NCI-H1436 (cell line): Measurements from ENCODE around the gene FHOD1.

Experiments
- DNase-seq: peaks from one replicate; lab custom pipeline; 2025; lab: John Stamatoyannopoulos, UW

The FHOD1 gene

DNA sequence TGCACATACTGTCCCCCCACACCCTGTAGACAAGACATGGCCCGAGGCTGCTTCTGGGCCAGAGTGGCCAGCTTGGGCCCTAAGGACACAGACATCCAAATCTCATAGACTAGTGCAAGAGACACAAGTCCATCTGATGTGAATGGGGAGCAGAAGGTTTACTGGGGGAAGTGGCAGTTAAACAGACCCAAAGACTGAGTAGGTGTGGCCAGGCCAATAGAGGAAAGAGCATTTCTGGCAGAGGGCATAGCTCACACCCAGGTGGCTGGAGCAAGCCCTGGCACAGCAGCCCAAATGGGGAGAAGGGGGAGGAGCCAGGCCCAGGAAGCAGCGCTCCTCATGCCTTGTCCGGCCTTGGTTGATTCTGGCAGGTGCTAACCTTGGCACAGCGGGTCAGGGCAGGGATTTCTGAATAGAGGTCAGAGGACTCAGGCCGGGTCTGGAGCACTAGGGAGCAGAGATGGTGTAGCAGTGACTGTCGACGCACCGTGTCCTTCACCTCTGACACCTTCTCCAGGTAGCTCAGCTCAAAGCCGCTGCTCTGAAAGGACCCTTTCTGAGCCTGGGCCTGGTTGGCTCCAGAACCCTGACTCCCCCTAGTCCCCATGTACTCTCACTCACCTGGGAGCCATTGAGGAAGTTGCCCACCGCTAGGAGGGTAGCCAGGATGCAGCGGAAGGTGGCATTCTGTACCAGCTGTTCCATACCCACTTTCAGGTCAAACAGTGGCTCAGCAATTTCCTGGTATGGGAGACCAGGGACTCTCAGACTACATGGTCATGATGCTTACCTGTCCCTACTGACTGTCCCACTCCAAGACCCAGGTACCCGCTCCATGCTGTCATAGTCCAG, 16.2 kb downstream of the FHOD1 start:
- no peak for DNase-seq

DNA sequence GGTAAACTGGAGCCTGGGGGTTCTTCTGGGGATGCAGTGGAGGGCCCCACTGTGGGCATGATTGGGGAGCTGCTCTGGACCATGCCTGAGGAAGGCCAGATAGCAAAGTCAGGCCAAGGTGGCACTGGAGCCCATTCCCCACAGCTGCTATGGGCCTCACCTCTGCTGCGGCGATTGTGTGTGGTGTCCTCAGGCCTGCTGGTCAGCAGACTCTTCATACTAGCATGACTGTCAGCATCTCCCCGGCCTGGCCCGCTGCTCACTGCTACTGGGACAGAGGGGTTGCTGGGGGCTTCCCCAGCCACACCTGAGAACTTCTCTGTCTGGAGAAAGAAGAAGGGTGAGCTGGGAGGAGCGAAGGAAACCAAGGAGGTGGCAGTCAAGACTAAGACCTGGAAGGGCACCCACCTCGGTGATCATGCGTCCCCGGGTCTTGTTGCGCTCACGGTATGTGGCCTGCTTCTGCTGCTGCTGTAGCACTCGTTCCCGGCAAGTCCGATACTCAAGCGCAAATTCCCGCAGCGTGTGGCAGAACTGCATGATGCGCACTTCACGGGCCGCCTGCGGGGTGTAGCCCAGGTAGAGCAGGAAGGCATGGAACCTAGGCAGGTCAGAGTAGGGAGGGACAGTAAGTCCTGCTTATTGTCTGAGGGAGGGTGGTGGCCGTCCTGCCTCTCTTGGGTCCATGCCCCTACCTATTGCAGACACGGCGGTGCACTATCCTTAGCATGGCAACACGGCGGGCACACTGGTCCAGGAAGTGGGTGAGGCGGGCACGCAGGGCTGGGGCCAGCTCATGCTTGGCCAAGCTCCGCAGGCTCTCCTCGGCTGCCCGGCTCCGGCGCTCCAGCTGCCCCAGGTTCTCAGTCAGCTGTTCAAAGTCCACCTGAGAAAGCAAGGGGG, 17.1 kb downstream of the FHOD1 start:
- DNase-seq, result no peak

DNA sequence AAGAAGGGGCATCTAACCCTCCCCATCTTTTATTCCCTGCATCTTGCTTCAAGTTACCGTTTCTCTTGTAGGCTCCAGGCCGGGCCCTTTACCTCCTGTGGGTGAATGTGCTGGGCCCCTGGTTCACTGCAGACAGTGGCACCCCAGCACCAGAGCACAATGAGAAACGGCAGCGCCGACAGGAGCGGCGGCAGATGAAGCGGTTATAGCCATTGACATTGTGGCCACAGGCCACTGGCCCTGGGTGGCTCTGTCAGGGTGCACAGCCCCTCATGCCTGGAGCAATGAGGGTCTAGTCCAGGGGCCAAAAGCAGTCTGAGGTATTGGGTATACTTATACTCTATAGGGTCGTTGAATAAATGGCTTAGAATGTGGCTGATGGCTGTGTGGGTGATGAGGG, 18.4 kb downstream of the FHOD1 start:
- no peak for DNase-seq

DNA sequence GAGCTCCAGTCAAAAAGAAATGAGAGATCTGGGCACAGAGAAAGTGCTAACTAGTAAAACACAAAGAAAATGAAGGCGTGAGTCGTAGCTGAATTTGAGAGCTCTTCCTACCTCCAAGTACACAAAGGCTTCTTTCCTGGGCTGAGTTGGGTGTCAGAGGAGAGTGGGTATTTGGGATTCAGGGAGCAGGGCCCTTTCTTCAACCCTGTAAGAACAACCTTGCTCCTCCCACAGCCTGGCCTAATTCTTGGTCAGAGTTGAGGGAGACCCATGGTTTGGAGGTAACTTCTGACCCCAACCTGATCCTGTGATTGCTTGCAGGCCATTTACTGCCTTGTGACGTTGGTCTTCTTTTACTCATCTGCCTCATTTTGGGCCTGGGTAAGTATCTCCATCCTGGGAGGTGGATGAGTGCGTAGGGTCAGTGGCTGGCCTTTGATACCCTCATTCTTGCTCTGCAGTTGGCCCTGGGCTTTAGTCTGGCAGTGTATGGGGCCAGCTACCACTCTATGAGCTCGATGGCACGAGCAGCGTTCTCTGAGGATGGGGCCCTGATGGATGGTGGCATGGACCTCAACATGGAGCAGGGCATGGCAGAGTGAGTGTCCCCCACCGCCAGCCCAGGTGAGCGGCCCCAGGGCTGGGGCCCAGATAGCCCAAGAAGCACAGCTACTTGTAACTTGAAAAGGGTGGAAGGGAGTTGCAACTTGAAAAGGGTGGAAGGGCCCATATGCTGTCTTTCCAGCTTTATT, 19.1 kb downstream of the FHOD1 start:
- DNase-seq, result no peak

DNA sequence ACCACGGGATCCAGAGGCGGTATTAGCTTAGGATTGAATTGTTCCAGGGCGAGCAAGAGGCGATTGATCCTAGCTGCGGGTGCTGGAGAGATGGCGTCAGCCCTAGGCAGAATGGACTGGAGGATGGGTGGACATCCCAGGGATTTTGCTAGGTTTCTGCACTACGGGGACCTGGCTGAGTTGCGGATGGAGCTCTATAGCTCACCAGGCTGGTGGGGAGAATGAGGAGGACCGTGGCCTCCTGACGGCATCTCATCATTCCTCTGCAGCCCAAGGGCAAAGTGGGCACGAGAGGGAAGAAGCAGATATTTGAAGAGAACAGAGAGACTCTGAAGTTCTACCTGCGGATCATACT, 19.7 kb downstream of the FHOD1 start:
- no peak for DNase-seq

DNA sequence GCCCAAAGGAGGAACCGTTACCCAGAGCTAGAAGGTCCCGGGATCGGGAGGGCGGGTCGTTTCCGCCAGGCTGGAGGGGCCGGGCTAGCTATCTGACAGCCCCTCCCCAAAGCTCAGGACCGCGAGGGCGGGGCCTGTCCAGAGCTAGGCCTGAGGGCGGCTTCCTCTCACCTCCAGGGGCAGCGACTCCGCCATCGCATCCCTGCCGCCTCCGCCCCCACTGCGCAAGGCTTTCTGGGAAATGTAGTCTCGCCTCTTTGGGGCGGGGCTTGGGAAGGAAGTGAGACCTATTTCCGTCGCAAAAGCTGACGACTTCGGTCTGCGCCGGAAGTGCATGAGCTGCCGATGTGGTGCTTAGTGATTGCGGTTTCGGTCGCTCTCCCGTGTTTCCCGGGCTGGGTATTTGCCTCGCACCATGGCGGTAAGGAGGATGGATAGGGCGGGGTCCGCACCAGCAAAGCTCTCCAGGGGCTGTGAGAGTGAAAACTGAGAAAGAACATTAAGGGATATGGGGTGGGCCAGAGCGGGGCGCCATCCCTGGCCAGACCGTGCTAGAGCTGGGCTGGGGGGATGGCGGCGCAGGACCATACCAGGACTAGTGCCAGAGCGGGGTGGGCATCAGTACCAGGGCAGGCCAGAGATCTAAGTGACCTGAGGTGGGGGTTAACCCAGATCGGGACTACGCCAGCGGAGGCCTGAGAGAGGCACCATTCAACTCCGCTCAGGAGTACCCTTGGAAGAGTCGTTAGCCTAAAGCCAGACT, 20.3 kb downstream of the FHOD1 start, which contains the start of gene TMEM208:
Gene TMEM208 (plus strand): TSS at position 327 of the 763 bp plus-strand sequence. CDS start 89 bp downstream, at position 416.
- DNase-seq, result peak; percentile 97

DNA sequence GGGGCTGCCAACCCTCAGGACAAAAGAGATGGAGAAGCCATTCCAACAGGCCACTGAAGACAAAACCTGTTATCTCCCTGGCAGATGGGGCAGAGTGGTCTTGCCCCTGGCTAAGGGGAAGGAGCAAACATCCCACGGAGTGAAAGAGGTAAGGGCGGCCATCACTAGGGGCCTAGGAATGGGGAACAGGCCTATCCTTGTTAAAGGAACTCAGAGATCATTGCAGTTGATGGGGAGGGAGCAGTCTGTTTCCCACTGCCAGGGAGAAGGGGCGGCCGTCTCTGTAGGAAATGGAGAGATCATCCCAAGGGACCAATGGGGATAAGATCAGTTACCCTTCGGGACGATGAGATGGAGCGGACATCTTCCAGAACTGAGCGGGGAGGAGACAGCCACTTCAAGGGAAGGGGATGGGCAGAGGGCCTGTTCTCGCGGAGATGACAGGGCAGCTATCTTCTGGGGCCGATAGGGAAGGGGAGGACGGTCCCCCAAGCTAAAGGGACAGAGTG, 20.9 kb downstream of the FHOD1 start:
- DNase-seq, result no peak

DNA sequence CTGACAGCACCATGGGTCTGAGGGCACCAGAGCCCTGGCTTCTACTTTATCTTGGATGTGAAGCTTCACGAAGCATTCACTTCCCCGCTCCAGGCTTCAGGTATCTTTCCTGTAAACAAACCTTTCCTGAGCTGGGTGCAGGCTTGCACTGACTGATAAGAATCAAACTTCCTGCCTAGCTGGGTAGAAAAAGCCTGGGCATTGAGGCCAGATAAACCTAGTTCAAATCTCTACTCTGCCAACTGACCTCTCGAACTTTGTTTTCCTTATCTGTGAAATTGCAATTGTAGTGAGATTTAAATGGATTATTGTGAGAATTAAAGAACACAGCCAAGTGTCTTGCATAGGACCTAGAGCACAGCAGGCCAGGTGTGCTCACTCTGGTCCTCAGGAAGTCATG, 23.3 kb downstream of the FHOD1 start:
- DNase-seq, result no peak

DNA sequence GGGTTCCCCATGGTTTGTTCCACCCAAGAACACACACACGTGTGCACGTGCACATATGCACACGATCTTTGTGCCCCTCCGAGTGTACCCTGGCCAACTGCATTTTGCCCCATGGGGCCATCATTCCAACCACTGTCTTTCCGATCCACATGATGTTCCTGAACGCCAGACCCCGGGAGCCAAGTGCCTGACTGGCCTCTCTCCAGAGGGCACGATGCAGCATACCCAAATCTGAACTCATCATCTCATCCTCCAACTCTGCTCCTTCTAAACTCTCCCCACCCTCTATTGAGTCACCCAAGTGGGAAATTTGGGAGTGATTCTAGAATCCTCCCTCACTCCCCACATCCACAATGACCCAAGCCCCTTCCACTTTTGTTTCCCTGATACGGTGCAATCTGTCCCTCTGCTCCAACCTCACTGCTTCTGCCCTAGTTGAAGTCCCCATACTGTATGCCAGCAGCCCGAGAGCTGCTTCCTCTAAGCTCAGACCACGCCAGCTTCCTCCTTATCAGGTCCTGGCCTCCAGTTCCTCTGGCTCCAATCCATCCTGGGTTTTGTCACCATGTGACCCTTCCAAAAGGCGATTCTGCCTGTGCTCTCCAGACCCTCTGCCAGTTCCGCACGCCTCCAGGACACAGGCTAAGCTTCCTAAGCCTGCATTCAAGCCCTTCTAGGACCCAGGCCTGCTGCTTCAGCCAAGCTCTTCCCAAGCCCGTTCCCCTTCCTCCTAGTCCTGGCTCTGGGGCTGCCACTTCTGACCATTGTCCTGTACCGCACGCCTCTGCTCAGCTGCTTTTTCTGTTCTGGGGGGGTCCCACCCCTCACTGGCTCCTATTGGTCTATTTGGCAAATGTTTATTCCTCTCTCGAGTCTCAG, 30.4 kb downstream of the FHOD1 start:
- DNase-seq, result no peak

DNA sequence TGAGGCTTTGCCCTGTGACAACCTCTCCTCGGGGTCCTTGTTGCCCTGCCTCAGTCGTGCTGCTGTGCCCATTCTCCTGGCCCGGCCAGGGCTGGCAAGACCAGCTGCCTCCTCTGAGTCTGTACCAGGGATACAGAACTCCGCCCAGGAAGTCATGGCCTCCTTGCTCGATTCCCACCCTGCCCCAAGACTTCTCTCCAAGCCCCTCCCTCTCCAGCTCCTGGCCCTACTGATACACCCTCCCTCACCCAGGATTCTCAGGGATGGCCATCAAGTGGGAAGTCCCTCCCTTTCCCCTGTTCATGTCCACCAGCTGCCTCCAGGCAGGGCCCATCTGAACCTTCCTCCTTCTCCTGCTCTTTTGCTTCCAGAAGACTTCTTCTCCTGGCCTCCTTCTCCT, 31.6 kb downstream of the FHOD1 start:
- no peak for DNase-seq

DNA sequence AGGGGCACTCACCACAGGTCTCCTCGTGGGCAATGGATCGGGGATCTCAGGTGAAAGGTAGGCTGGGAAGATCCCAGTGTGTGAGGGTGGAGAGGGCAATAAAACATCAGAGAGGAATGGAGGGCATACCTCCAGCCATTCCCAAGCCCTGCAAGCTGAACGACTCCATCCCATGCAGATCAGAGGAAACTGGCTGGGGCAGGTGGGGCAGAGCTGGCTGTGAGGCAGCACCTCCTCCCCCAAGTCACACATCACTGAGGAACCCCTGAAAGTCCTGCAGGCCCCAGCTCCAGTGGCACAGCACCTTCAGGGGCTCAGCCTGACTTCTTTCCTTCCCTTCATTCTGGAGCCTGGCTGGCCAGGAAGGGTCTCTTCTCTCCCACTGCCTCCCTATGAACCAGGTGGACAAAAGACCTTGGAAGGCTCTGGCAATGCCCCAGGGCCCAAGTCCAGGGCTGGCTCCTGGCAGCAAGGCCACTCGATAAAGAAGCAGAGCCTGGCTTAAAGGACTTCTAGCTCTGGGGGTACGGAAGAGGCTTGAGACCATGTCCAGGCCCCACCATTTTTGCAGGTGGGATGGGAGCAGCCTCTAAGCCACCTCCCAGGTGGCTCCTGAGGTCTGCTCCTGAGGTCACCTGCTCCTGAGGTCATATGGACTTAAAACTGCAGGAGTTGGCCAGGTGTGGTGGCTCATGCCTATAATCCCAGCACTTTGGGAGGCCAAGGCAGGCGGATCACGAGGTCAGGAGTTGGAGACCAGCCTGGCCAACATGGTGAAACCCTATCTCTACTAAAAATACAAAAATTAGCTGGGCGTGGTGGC, 33.9 kb downstream of the FHOD1 start:
- DNase-seq, result no peak

DNA sequence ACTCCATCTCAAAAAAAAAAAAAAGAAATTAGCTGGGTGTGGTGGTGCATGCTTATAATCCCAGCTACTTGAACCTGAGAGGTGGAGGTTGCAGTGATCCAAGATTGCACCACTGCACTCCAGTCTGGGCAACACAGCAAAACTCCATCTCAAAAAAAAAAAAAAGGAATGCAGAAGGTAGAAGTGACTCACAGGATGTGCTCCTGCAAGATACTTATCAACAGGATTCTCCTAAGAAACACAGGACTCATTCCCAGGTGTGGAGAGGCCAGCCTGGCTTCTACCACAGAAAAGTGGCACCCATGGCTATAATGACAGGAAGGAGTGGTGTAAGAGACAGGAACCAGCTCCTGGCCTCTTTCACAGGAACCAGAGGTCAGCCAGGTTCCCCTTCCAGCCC, 34.5 kb downstream of the FHOD1 start:
- no peak for DNase-seq

DNA sequence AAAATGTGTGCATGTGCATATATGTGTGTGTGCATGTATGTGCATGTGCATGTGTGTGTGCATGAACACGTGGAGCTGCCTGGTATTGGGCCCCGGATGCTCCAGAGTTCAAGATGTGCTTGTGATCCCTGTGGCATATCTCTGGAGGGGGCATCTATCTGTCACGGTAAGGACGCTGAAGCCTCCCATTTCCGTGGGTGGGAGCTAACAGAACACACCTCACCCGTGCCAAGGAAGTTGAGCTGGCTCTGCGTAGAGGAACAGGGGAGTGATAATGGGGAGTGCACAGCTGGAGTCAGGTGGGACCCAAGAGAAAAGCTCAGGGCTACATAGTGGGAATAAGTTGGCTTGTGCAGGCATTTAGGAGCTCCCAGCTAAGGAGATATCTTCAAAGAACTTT, 35.6 kb downstream of the FHOD1 start:
- DNase-seq, result no peak

DNA sequence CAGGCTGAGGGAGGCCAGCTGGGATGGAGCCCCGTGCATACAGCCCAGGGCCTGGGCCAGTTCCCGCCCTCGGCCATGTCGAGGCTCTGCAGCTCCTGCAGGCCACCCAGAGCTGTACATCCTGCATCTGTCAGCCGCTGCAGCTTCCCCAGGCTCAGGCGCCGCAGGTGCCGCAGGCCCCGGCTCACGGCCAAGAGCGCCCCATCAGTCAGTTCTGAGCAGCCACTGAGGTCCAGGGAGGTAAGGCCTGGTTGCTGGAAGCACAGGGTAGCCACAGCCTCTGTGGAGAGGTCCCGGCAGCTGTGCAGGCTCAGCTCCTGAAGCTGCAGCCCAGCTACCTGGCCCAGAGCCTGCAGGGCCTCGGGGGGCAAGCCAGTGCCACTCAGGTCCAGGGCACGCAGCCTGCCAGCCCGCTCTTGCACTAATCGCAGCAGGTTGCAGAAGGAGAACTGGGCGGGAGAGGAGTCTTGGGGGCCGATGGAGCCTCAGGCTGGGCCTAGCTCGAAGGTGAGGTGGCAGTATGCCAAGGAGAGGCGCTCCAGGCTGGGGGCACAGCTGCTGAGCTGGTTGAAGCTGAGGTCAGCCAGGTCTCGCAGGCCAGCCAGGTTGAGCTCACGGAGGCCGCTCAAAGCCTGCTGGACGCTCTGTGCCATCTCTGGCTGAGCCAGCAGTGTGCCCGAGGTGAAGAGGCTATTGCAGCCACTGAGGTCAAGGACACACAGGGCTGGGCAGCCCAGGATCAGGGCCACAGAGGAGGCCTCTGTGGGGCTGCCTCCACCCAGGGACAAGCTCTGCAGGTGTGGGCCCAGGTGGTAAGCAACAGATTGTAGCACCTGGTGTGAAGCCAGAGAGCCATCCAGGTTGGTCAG, 37.0 kb downstream of the FHOD1 start:
- DNase-seq, result no peak

DNA sequence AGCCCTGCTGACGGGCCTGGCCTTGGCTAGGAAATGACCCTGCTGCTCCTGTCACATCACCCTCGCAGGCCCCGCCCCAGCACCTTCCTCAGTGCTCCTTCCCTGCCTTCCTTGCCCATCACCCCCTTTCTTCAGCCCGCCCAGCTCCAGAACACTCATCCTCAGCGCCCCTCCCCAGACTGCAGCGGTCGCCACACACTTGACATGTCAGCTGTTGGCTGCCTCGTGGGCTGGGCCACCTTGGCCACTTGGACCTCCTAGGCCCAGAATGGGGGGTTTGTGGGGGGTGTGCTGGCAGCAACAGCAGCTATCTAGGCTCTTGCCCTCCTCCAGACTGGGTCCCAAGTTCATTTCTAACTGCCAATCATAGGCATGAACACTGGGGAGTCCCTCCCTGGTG, 37.7 kb downstream of the FHOD1 start:
- no peak for DNase-seq

DNA sequence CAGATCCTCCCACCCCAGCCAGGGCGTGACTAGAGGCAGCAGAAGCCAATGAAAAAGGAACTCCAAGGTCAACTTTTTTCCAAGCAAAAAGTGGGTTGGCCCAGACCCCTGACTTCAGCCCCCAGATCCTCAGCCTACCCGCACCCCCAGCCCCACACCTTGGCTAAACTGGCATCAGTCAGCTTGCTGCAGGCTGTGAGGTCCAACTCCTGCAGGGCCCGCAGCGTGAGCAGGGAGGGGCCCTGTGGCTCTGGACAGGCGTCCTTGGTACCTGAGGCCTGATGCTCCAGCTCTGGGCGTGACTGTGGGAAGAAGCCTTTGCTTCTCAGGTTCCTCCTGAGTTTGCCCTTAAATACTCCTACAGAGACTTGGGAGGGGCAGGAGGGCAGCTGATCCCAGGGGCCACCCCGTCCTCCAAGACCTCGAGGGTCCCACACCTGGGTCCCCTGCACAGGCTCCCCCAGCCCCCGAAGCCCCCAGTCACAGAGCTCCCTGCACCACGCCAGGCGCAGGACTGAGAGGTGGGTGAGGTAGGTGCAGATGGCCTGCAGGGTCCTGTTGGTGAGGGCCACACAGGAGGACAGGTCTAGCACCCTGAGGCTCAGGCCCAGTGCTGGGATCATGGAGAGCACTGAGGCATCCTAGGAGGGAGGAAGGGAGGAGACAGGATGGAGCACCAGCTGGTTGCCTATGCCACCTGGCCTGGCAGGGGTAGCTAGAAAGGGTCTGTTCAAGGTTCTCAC, 39.0 kb downstream of the FHOD1 start:
- no peak for DNase-seq

DNA sequence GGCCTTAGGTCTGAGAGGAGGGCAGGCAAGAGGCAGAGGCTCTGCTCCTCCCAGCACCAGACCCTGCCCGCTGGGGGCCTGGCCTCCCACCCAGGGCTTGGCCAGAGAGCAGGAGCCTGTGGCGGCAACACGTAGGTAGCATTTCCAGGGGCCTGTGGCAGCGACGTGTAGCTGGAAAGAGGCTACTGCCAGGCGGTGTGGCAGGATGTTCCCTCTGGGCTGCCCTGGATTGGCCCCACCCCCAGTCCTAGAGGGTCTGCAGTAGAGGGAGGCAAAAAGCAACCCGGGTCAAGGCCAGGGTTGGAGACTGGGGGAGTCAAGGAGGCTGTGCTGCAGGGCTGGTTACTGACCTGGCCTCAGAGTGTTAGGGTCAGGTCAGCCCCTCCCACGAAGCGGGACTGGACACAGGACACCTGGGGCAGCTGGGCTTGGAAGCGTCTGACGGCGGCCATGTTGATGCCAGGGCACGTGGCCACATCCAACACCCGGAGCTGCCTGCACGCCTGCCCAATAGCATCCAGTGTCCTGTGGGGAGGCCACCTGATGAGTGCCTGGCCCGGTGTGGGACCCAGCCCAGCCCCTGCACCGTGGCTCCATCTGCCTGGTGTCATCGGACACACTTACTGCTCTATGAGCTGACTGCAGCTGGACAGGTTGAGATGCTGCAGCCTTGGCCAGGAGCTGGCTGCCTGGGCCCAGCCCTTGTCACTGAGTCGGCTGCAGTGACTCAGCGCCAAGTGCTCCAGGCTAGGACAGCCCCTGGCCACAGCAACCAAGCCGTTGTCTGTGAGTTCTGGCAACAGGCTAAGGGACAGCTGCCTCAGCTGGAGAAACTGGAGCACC, 39.8 kb downstream of the FHOD1 start:
- DNase-seq, result no peak
